A673 (cell line): Measurements from ENCODE around the gene NGB. TPM values are rescaled to one million over a fixed set of nuclear protein-coding genes. Genes with fewer than 3 reads are reported as not detected.

Source experiments
- BruUV-seq: library from RNA; stranded (reverse); fragments of 400-500 nt; replicated peaks from 2 replicates; lab custom pipeline; 2021; lab: Mats Ljungman, UMichigan
- CTCF ChIA-PET: fragments of 300-600 bp; sonication (Branson Sonifier 250); formaldehyde crosslinking; loops from one replicate; lab custom pipeline; 2022; ENCODE audit warnings: antibody characterized with exemption; lab: Charles Lee
- POLR2A ChIA-PET: fragments of 300-600 bp; sonication (Branson Sonifier 250); formaldehyde crosslinking; loops from one replicate; lab custom pipeline; 2022; ENCODE audit warnings: antibody characterized with exemption; ENCODE audit not compliant: low non-redundant PET; lab: Charles Lee
- DNase-seq: peaks from one replicate; pipeline ENCODE4 v3.0.0-alpha.2; 2015; ENCODE audit warnings: low spot score
- H3K27ac ChIP-seq: fragments of 200-600 bp; sonication (generic); 2 replicates; pipeline ENCODE4 v1.5.1; 2016; ENCODE audit warnings: mixed run types, low read depth, mild to moderate bottlenecking, mixed read lengths, antibody characterized with exemption, low read length; ENCODE audit not compliant: poor library complexity, severe bottlenecking
- H3K27me3 ChIP-seq: fragments of 200-600 bp; sonication (generic); replicated peaks from 2 replicates; pipeline ENCODE4 v1.6.1; 2017; ENCODE audit warnings: mixed run types, low read depth, mild to moderate bottlenecking, mixed read lengths, antibody characterized with exemption, low read length; ENCODE audit not compliant: insufficient read depth, poor library complexity
- H3K36me3 ChIP-seq: fragments of 200-600 bp; sonication (generic); 2 replicates; pipeline ENCODE4 v1.6.1; 2016; ENCODE audit warnings: mixed run types, mild to moderate bottlenecking, mixed read lengths, antibody characterized with exemption, low read length; ENCODE audit not compliant: insufficient read depth, poor library complexity, severe bottlenecking
- H3K4me1 ChIP-seq: fragments of 200-600 bp; sonication (generic); 2 replicates; pipeline ENCODE4 v1.6.1; 2017; ENCODE audit warnings: mixed run types, mild to moderate bottlenecking, mixed read lengths, antibody characterized with exemption, low read length; ENCODE audit not compliant: insufficient read depth, poor library complexity, severe bottlenecking
- H3K4me3 ChIP-seq: fragments of 200-600 bp; sonication (generic); 2 replicates; pipeline ENCODE4 v1.5.1; 2016; ENCODE audit warnings: low read depth, mixed run types, mild to moderate bottlenecking, mixed read lengths, low read length; ENCODE audit not compliant: poor library complexity, severe bottlenecking
- H3K9me3 ChIP-seq: fragments of 200-600 bp; sonication (generic); 2 replicates; pipeline ENCODE4 v1.6.1; 2016; ENCODE audit warnings: mixed run types, low read depth, mild to moderate bottlenecking, mixed read lengths, antibody characterized with exemption, low read length; ENCODE audit not compliant: poor library complexity, severe bottlenecking
- EZH2 ChIP-seq: fragments of 200-600 bp; sonication (generic); IDR thresholded peaks from 2 replicates; pipeline ENCODE4 v1.6.1; 2017; ENCODE audit warnings: borderline replicate concordance, low read depth, mild to moderate bottlenecking, mixed read lengths, antibody characterized with exemption, low read length; ENCODE audit not compliant: poor library complexity, severe bottlenecking
- intact Hi-C: fragments of 100-400 bp; cut with micrococcal nuclease; formaldehyde crosslinking; loops from one replicate; pipeline ENCODE4 v1.10.0; 2022; ENCODE audit not compliant: unreplicated experiment
- total RNA-seq: library from RNA; stranded (reverse); gene quantifications from 2 replicates; pipeline ENCODE4 v1.2.3, GENCODE V29; 2021
- TF ChIP-seq, protein P1 (sequence below): fragments of 300-800, 200-600 bp; sonication (generic); conservative IDR thresholded peaks from 2 replicates; pipeline ENCODE4 v1.5.1; 2017; ENCODE audit warnings: low read depth, mild to moderate bottlenecking, antibody characterized with exemption, low read length, moderate library complexity, mixed read lengths

The NGB gene
- total RNA-seq, 1 experiment from 2014 or later: not detected

GRCh38 chr14:77299771-77300170 lies 28.8 kb upstream of the NGB start:
- no peaks in the 10 kb centered on the region for H3K9me3 ChIP-seq
- H3K4me3 ChIP-seq: no peak overlapping the region
- H3K4me1 ChIP-seq: no peaks in the 10 kb centered on the region
- BruUV-seq: no TSS peak
- H3K36me3 ChIP-seq: peaks cover 2% of the 10 kb centered on the region
- TF ChIP-seq, protein P1, sequence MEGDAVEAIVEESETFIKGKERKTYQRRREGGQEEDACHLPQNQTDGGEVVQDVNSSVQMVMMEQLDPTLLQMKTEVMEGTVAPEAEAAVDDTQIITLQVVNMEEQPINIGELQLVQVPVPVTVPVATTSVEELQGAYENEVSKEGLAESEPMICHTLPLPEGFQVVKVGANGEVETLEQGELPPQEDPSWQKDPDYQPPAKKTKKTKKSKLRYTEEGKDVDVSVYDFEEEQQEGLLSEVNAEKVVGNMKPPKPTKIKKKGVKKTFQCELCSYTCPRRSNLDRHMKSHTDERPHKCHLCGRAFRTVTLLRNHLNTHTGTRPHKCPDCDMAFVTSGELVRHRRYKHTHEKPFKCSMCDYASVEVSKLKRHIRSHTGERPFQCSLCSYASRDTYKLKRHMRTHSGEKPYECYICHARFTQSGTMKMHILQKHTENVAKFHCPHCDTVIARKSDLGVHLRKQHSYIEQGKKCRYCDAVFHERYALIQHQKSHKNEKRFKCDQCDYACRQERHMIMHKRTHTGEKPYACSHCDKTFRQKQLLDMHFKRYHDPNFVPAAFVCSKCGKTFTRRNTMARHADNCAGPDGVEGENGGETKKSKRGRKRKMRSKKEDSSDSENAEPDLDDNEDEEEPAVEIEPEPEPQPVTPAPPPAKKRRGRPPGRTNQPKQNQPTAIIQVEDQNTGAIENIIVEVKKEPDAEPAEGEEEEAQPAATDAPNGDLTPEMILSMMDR: no peak
- no peak for TF ChIP-seq EZH2
- ChIA-PET POLR2A (no interaction called here), CTCF (no interaction called here)
- intact Hi-C loops: no loop called here
- no peak for DNase-seq
- no peak overlapping the region for H3K27ac ChIP-seq
- H3K27me3 ChIP-seq: no peaks in the 10 kb centered on the region

DNA sequence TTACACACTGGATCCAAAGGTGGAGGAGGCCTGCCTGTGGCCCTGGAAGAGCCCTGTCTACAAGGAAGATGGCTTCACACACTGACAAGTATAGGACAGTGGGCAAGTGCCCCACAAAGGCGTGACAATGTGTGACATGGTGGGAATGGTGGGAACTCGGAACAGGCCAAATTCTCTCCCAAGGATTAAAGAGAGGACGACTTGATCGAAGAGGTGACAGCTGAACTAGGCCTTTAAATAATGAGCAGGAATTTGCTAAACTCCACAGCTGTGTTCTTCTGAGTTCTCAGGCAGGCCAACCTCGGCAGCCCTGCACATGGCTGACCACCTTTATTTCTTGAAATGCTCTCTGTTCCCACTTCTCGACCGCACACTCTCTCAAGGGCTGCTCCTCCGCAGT lies 25.9 kb upstream of the NGB start:
- no TSS peak for BruUV-seq
- intact Hi-C loops: no loop called here
- POLR2A ChIA-PET: no interaction called here
- DNase-seq: no peak
- Histone ChIP-seq H3K27me3 (no peaks in the 10 kb centered on the region), H3K9me3 (no peaks in the 10 kb centered on the region), H3K4me1 (no peaks in the 10 kb centered on the region), H3K27ac (no peak overlapping the region), H3K36me3 (peaks cover 2% of the 10 kb centered on the region), H3K4me3 (no peak overlapping the region)
- CTCF ChIA-PET: no interaction called here
- TF ChIP-seq, protein P1: no peak
- TF ChIP-seq EZH2: no peak

DNA sequence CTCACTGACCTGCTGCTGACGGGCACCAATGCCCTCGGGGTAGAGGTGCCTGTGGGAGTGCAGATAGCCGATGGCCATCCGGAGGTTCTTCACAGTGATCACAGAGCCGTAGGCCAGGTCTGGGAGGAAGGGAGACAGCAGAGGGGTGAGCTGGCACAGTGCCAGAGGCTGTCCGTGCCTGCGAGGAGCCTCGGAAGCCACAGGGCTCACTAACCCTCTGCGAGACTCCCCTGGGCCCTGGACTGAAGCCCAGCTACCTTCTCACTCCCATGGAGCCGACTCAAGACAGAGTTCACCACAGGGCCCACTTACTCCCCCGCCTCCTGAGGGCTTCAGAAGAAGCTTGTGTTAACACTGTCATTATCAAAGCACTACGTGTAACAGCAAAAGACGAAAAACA lies 25.1 kb upstream of the NGB start:
- Histone ChIP-seq H3K27me3 (no peaks in the 10 kb centered on the region), H3K4me1 (no peaks in the 10 kb centered on the region), H3K9me3 (no peaks in the 10 kb centered on the region), H3K4me3 (no peak overlapping the region), H3K27ac (no peak overlapping the region), H3K36me3 (peaks cover 2% of the 10 kb centered on the region)
- TF ChIP-seq, protein P1: no peak
- TF ChIP-seq EZH2: no peak
- intact Hi-C loops: no loop called here
- DNase-seq: no peak
- CTCF ChIA-PET: no interaction called here
- POLR2A ChIA-PET: no interaction called here
- no TSS peak for BruUV-seq
